Activated CD4-positive, alpha-beta T cell treated with anti-CD3 and anti-CD28 coated beads, Interleukin-10, Interleukin-2, amounts not matched to agents 100 ng/mL and 50 ng/mL, durations not matched to agents 16 hours and 8 hours (primary cell): ENCODE results near the gene SAMSN1.
"Not testable (repeated sequence)": the region's sequence is repeated elsewhere in the genome, so short reads cannot be mapped to it uniquely, and the experiment has no call there.

Source experiments
- DNase-seq: peaks from one replicate; pipeline ENCODE4 v3.0.0-alpha.2; 2020

SAMSN1 gene

GRCh38 chr21:14527696-14528652 lies 18.1 kb downstream of the SAMSN1 start:
- DNase-seq, result peak; percentile 50

- peak; percentile 57 for DNase-seq
Measured at GRCh38 chr21:14526836-14527695, 19.0 kb downstream of the SAMSN1 start.

GRCh38 chr21:14526199-14526598 lies 19.9 kb downstream of the SAMSN1 start:
- DNase-seq, result no peak

GRCh38 chr21:14523234-14523633 lies 22.9 kb downstream of the SAMSN1 start:
- DNase-seq, result peak; percentile 89

GRCh38 chr21:14522736-14523135 lies 23.4 kb downstream of the SAMSN1 start:
- DNase-seq, result no peak

GRCh38 chr21:14520535-14520934 lies 25.6 kb downstream of the SAMSN1 start:
- DNase-seq, result no peak

GRCh38 chr21:14519000-14519399 lies 27.1 kb downstream of the SAMSN1 start:
- no peak for DNase-seq

- no peak for DNase-seq
Measured at GRCh38 chr21:14513804-14514203, 32.3 kb downstream of the SAMSN1 start.

GRCh38 chr21:14506859-14507457 lies 39.2 kb downstream of the SAMSN1 start:
- DNase-seq, result not testable (repeated sequence)

GRCh38 chr21:14500873-14501272 lies 45.2 kb downstream of the SAMSN1 start:
- DNase-seq, result no peak

- DNase-seq, result no peak
Measured at GRCh38 chr21:14499316-14499715, 46.8 kb downstream of the SAMSN1 start.

GRCh38 chr21:14497825-14498224 lies 48.3 kb downstream of the SAMSN1 start:
- no peak for DNase-seq

- no peak for DNase-seq
Measured at GRCh38 chr21:14495075-14495474, 51.0 kb downstream of the SAMSN1 start.

GRCh38 chr21:14494181-14494580 lies 51.9 kb downstream of the SAMSN1 start:
- DNase-seq, result not testable (repeated sequence)

- no peak for DNase-seq
Measured at GRCh38 chr21:14493731-14494130, 52.4 kb downstream of the SAMSN1 start.

GRCh38 chr21:14492931-14493330 lies 53.2 kb downstream of the SAMSN1 start:
- DNase-seq, result no peak

- no peak for DNase-seq
Measured at GRCh38 chr21:14491269-14491681, 54.8 kb downstream of the SAMSN1 start.

- peak; percentile 43 for DNase-seq
Measured at GRCh38 chr21:14488672-14489204, 57.4 kb downstream of the SAMSN1 start.

- DNase-seq, result peak; percentile 61
Measured at GRCh38 chr21:14487490-14488432, 58.4 kb downstream of the SAMSN1 start.

GRCh38 chr21:14486869-14487268 lies 59.2 kb downstream of the SAMSN1 start:
- peak; percentile 42 for DNase-seq

GRCh38 chr21:14484188-14485009 lies 61.7 kb downstream of the SAMSN1 start:
- DNase-seq, result no peak
